GM12878 (cell line): ENCODE results near the gene CDH4. TPM values are rescaled to one million over a fixed set of nuclear protein-coding genes. Genes with fewer than 3 reads are reported as not detected.

ENCODE experiments used
- CEBPZ ChIP-seq: fragments of 150-350 bp; IDR thresholded peaks from 2 replicates; pipeline ENCODE4 v1.6.1; 2016; ENCODE audit warnings: low read depth, low read length
- SMC3 ChIP-seq: IDR thresholded peaks from 2 replicates; pipeline ENCODE4 v1.6.1; 2011; ENCODE audit warnings: low read length, improper control_type of control experiment, borderline replicate concordance
- SREBF1 ChIP-seq: IDR thresholded peaks from 2 replicates; pipeline ENCODE4 v1.6.1; 2012; ENCODE audit warnings: mild to moderate bottlenecking, low read length
- polyA plus RNA-seq, 11 experiments: library from polyadenylated mRNA; depleted of rRNA in 4 of 11; unstranded in 6 of 11; stranded (reverse) in 5 of 11; fragments of >200 nt; fragmentation: Nextera tagmentation in 4 of 11; fragmentation: Illumina TruSeq in 1 of 11; extraction: Ambion mirVana in 4 of 11; extraction: Trizol in 1 of 11; gene quantifications; 1 replicate in 1 of 11; 2 replicates in 10 of 11; pipeline versions ENCODE4 v1.2.1 to v1.2.3, GENCODE V29; 2011 to 2016; ENCODE audit warnings: inconsistent platforms in 2 of 11, missing spikeins in 2 of 11, low read depth in 1 of 11
- total RNA-seq, 4 experiments: library from RNA; depleted of rRNA in 3 of 4; stranded (reverse); fragments of >200 nt in 3 of 4; fragmentation: Illumina TruSeq in 1 of 4; extraction: Trizol in 1 of 4; gene quantifications; 2 replicates each; pipeline versions ENCODE4 v1.2.1 to v1.2.3, GENCODE V29; 2013 to 2021
- TF ChIP-seq, protein P1 (sequence below): IDR thresholded peaks from 2 replicates; pipeline ENCODE4 v1.6.1; 2012; ENCODE audit warnings: improper control_type of control experiment, low read depth, low read length; ENCODE audit not compliant: insufficient replicate concordance
- TF ChIP-seq, protein P2 (sequence below): IDR thresholded peaks from 2 replicates; pipeline ENCODE4 v1.6.1; 2011; ENCODE audit warnings: borderline replicate concordance, low read depth, mild to moderate bottlenecking, moderate library complexity, low read length; ENCODE audit not compliant: insufficient read depth, poor library complexity, severe bottlenecking
- TF ChIP-seq, protein P3 (sequence below): IDR thresholded peaks from 2 replicates; pipeline ENCODE4 v1.6.1; 2011; ENCODE audit warnings: mild to moderate bottlenecking, low read depth, low read length, moderate library complexity; ENCODE audit not compliant: insufficient replicate concordance

The CDH4 gene
- total and polyA plus RNA-seq, 10 of the 15 experiments (the other 5 are each of a cell fraction or from before 2014, with no cell fraction given), result not detected

DNA sequence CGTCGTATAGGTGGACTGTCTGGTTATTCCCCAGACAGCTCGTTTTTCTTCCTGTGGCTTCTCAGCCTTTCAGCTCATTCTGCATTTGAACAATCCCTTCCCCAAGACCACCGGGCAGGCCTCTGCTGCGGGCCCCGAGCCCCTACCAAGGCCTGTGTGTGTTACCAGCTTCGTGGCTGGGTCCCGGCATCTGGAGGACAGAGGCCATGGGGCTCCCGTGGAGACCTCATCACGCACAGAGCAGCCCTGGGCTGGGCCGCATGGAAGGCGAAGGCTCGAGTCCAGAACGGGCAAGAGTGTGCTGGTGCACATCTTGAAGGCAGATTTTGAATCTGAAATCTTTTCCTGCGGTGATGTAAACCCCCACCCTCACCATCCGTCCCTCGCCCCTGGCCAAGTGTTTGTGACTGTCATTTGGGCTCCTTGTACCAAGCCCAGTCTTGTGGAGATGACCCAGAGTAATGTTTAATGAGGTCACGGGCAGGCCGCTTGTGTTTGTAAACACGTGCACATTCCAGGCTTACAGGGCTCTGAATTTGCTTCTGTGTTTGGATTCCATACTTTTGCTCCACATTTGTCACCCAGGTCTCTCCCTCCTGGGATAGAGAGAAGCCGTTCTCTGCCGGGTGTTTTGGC lies 119.6 kb downstream of the CDH4 start (continued):
- TF ChIP-seq SMC3 (no peak), SREBF1 (no peak), CEBPZ (no peak)
- TF ChIP-seq, protein P1, sequence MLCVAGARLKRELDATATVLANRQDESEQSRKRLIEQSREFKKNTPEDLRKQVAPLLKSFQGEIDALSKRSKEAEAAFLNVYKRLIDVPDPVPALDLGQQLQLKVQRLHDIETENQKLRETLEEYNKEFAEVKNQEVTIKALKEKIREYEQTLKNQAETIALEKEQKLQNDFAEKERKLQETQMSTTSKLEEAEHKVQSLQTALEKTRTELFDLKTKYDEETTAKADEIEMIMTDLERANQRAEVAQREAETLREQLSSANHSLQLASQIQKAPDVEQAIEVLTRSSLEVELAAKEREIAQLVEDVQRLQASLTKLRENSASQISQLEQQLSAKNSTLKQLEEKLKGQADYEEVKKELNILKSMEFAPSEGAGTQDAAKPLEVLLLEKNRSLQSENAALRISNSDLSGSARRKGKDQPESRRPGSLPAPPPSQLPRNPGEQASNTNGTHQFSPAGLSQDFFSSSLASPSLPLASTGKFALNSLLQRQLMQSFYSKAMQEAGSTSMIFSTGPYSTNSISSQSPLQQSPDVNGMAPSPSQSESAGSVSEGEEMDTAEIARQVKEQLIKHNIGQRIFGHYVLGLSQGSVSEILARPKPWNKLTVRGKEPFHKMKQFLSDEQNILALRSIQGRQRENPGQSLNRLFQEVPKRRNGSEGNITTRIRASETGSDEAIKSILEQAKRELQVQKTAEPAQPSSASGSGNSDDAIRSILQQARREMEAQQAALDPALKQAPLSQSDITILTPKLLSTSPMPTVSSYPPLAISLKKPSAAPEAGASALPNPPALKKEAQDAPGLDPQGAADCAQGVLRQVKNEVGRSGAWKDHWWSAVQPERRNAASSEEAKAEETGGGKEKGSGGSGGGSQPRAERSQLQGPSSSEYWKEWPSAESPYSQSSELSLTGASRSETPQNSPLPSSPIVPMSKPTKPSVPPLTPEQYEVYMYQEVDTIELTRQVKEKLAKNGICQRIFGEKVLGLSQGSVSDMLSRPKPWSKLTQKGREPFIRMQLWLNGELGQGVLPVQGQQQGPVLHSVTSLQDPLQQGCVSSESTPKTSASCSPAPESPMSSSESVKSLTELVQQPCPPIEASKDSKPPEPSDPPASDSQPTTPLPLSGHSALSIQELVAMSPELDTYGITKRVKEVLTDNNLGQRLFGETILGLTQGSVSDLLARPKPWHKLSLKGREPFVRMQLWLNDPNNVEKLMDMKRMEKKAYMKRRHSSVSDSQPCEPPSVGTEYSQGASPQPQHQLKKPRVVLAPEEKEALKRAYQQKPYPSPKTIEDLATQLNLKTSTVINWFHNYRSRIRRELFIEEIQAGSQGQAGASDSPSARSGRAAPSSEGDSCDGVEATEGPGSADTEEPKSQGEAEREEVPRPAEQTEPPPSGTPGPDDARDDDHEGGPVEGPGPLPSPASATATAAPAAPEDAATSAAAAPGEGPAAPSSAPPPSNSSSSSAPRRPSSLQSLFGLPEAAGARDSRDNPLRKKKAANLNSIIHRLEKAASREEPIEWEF, result no peak
- TF ChIP-seq, protein P2, sequence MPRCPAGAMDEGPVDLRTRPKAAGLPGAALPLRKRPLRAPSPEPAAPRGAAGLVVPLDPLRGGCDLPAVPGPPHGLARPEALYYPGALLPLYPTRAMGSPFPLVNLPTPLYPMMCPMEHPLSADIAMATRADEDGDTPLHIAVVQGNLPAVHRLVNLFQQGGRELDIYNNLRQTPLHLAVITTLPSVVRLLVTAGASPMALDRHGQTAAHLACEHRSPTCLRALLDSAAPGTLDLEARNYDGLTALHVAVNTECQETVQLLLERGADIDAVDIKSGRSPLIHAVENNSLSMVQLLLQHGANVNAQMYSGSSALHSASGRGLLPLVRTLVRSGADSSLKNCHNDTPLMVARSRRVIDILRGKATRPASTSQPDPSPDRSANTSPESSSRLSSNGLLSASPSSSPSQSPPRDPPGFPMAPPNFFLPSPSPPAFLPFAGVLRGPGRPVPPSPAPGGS, result no peak
- TF ChIP-seq, protein P3, sequence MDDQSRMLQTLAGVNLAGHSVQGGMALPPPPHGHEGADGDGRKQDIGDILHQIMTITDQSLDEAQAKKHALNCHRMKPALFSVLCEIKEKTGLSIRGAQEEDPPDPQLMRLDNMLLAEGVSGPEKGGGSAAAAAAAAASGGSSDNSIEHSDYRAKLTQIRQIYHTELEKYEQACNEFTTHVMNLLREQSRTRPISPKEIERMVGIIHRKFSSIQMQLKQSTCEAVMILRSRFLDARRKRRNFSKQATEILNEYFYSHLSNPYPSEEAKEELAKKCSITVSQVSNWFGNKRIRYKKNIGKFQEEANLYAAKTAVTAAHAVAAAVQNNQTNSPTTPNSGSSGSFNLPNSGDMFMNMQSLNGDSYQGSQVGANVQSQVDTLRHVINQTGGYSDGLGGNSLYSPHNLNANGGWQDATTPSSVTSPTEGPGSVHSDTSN, result no peak
